Stimulated activated CD8-positive, alpha-beta memory T cell treated with anti-CD3 and anti-CD28 coated beads, Interleukin-7, amount 100 ng/mL, for 4 hours (primary cell): Measurements from ENCODE around the gene CACNA2D1.

Source experiments
- DNase-seq, 2 donors: peaks; one replicate each; pipeline ENCODE4 v3.0.0-alpha.2; 2020; ENCODE audit warnings: low read depth in 2 of 2

The CACNA2D1 gene

GRCh38 chr7:82226191-82226590 lies 217.4 kb downstream of the CACNA2D1 start:
- no peak for DNase-seq

- DNase-seq, result no peak
These were observed 219.0 kb downstream of the CACNA2D1 start for GRCh38 chr7:82224529-82224928.

- DNase-seq, result no peak
These were observed 220.0 kb downstream of the CACNA2D1 start for GRCh38 chr7:82223580-82223979.

- no peak for DNase-seq
These were observed 222.4 kb downstream of the CACNA2D1 start for GRCh38 chr7:82221152-82221674.

- DNase-seq, result no peak
These were observed 231.1 kb downstream of the CACNA2D1 start for GRCh38 chr7:82212466-82212865.

GRCh38 chr7:82211333-82211732 lies 232.2 kb downstream of the CACNA2D1 start:
- DNase-seq, result no peak

- DNase-seq, result no peak
These were observed 233.0 kb downstream of the CACNA2D1 start for GRCh38 chr7:82210416-82211184.

- DNase-seq, result no peak
These were observed 234.3 kb downstream of the CACNA2D1 start for GRCh38 chr7:82209179-82209747.

GRCh38 chr7:82204694-82205093 lies 238.9 kb downstream of the CACNA2D1 start:
- DNase-seq, result no peak

GRCh38 chr7:82202965-82203364 lies 240.6 kb downstream of the CACNA2D1 start:
- DNase-seq, result no peak

GRCh38 chr7:82202107-82202506 lies 241.5 kb downstream of the CACNA2D1 start:
- no peak for DNase-seq

- no peak for DNase-seq
These were observed 243.0 kb downstream of the CACNA2D1 start for GRCh38 chr7:82200601-82201000.

- DNase-seq, result no peak
These were observed 249.4 kb downstream of the CACNA2D1 start for GRCh38 chr7:82194016-82194643.

- DNase-seq, result no peak
These were observed 254.9 kb downstream of the CACNA2D1 start for GRCh38 chr7:82188636-82189035.

GRCh38 chr7:82185443-82185842 lies 258.1 kb downstream of the CACNA2D1 start:
- DNase-seq, result no peak

GRCh38 chr7:82183634-82184033 lies 259.9 kb downstream of the CACNA2D1 start:
- no peak for DNase-seq

GRCh38 chr7:82179311-82179710 lies 264.3 kb downstream of the CACNA2D1 start:
- DNase-seq, result no peak

- DNase-seq, result no peak
These were observed 268.3 kb downstream of the CACNA2D1 start for GRCh38 chr7:82175319-82175718.

- DNase-seq, result no peak
These were observed 270.1 kb downstream of the CACNA2D1 start for GRCh38 chr7:82173400-82174021.

GRCh38 chr7:82172881-82173280 lies 270.7 kb downstream of the CACNA2D1 start:
- no peak for DNase-seq

GRCh38 chr7:82172017-82172416 lies 271.6 kb downstream of the CACNA2D1 start:
- no peak for DNase-seq

- DNase-seq, result no peak
These were observed 275.8 kb downstream of the CACNA2D1 start for GRCh38 chr7:82167558-82168314.
